HG02571 (cell line): ENCODE data around the gene POU4F2.

ENCODE experiments used
- ATAC-seq: cut with Tn5 transposase; IDR thresholded peaks from one replicate; pipeline ENCODE4 v1.9.1; 2021; ENCODE audit warnings: mild to moderate bottlenecking, moderate library complexity; ENCODE audit not compliant: unreplicated experiment

The POU4F2 gene

GRCh38 chr4:146638786-146639505 is at the start of gene POU4F2:
Gene POU4F2 (plus strand): TSS chr4:146638893. CDS start chr4:146639141, 248 bp downstream.
- no peak for ATAC-seq

- ATAC-seq, result no peak
These were observed 47.9 kb upstream of the POU4F2 start for GRCh38 chr4:146590801-146591200.

GRCh38 chr4:146592019-146592418 is 46.7 kb upstream of the POU4F2 start:
- no peak for ATAC-seq

GRCh38 chr4:146632770-146633470 is 5.8 kb upstream of the POU4F2 start:
- no peak for ATAC-seq

- no peak for ATAC-seq
These were observed 5.3 kb upstream of the POU4F2 start for GRCh38 chr4:146633471-146633800.

GRCh38 chr4:146634825-146635224 is 3.9 kb upstream of the POU4F2 start:
- no peak for ATAC-seq

GRCh38 chr4:146637621-146638332 is 916 bp upstream of the POU4F2 start:
- no peak for ATAC-seq

GRCh38 chr4:146638333-146638785 is 334 bp upstream of the POU4F2 start:
- no peak for ATAC-seq

- ATAC-seq, result no peak
These were observed 826 bp downstream of the POU4F2 start for GRCh38 chr4:146639506-146639932.

GRCh38 chr4:146640021-146640464 is 1.4 kb downstream of the POU4F2 start:
- no peak for ATAC-seq

GRCh38 chr4:146640465-146641061 is 1.9 kb downstream of the POU4F2 start:
- ATAC-seq, result no peak

- no peak for ATAC-seq
These were observed 3.1 kb downstream of the POU4F2 start for GRCh38 chr4:146641762-146642161.

- ATAC-seq, result no peak
These were observed 5.2 kb downstream of the POU4F2 start for GRCh38 chr4:146643812-146644401.

- no peak for ATAC-seq
These were observed 7.2 kb downstream of the POU4F2 start for GRCh38 chr4:146645921-146646320.

GRCh38 chr4:146646593-146647325 is 8.1 kb downstream of the POU4F2 start:
- no peak for ATAC-seq

GRCh38 chr4:146647615-146648460 is 9.1 kb downstream of the POU4F2 start:
- ATAC-seq, result no peak

- ATAC-seq, result no peak
These were observed 9.7 kb downstream of the POU4F2 start for GRCh38 chr4:146648461-146648783.

GRCh38 chr4:146649232-146649631 is 10.5 kb downstream of the POU4F2 start:
- no peak for ATAC-seq

GRCh38 chr4:146650034-146650433 is 11.3 kb downstream of the POU4F2 start:
- ATAC-seq, result no peak
